ENCODE measurements around the gene KATNBL1.

DNA sequence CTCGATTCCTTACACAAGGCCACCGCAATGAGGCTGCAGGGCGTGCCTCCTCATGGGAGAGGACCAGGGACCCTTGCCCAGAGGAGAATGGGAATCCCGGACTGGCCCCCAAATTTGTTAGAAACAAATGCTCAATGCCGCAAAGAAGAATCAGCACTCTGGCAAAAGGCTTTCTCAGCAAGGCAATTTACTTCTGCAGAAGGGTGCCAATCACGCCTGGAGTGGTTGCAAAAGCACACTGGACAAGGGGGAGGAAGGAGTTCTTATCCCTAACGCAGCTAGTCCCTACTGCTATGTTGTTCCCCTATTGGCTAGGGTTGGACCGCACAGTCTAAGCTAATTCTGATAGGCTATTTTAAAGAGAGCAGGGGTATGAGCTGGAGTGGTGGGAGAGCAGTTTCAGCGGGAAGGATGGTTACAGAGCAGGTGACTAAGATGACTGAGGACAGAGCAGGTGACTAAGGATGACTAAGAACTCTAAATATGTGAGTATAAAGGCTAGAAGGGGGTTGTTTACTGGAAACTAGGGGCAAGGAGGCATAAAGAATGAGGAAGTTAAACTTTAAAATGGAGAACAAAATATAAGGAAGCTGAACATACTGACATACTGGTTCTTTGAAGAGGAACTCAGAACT is 48.5 kb downstream of the KATNBL1 start:
- TF ChIP-seq, protein P1, sequence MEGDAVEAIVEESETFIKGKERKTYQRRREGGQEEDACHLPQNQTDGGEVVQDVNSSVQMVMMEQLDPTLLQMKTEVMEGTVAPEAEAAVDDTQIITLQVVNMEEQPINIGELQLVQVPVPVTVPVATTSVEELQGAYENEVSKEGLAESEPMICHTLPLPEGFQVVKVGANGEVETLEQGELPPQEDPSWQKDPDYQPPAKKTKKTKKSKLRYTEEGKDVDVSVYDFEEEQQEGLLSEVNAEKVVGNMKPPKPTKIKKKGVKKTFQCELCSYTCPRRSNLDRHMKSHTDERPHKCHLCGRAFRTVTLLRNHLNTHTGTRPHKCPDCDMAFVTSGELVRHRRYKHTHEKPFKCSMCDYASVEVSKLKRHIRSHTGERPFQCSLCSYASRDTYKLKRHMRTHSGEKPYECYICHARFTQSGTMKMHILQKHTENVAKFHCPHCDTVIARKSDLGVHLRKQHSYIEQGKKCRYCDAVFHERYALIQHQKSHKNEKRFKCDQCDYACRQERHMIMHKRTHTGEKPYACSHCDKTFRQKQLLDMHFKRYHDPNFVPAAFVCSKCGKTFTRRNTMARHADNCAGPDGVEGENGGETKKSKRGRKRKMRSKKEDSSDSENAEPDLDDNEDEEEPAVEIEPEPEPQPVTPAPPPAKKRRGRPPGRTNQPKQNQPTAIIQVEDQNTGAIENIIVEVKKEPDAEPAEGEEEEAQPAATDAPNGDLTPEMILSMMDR (IDR thresholded peaks at IDR 0.05; ENCODE audit: insufficient read depth, low read length) = no peak
- TF ChIP-seq GABPA (IDR thresholded peaks at IDR 0.05; ENCODE audit: low read depth) (no peak), POLR2AphosphoS5 (IDR thresholded peaks at IDR 0.05; ENCODE audit: low read depth) (0 out of 2 replicates have a peak, but pooled peaks have one; percentile 20)
- TF ChIP-seq, protein P2, sequence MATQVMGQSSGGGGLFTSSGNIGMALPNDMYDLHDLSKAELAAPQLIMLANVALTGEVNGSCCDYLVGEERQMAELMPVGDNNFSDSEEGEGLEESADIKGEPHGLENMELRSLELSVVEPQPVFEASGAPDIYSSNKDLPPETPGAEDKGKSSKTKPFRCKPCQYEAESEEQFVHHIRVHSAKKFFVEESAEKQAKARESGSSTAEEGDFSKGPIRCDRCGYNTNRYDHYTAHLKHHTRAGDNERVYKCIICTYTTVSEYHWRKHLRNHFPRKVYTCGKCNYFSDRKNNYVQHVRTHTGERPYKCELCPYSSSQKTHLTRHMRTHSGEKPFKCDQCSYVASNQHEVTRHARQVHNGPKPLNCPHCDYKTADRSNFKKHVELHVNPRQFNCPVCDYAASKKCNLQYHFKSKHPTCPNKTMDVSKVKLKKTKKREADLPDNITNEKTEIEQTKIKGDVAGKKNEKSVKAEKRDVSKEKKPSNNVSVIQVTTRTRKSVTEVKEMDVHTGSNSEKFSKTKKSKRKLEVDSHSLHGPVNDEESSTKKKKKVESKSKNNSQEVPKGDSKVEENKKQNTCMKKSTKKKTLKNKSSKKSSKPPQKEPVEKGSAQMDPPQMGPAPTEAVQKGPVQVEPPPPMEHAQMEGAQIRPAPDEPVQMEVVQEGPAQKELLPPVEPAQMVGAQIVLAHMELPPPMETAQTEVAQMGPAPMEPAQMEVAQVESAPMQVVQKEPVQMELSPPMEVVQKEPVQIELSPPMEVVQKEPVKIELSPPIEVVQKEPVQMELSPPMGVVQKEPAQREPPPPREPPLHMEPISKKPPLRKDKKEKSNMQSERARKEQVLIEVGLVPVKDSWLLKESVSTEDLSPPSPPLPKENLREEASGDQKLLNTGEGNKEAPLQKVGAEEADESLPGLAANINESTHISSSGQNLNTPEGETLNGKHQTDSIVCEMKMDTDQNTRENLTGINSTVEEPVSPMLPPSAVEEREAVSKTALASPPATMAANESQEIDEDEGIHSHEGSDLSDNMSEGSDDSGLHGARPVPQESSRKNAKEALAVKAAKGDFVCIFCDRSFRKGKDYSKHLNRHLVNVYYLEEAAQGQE (IDR thresholded peaks at IDR 0.05; ENCODE audit: insufficient replicate concordance, low read depth) = no peak
